Measurements from ENCODE around the gene NELFB.

GRCh38 chr9:137242269-137243203 is 12.6 kb upstream of the NELFB start:
- TF ChIP-seq CTCF (IDR thresholded peaks at IDR 0.05) (no peak), TEAD4 (CRISPR knock-in tag; IDR thresholded peaks at IDR 0.05) (no peak)

Data from WTC11 (cell line).